Measurements from ENCODE around the gene DSN1. TPM values are rescaled to one million over a fixed set of nuclear protein-coding genes. Genes with fewer than 3 reads are reported as not detected.

The DSN1 gene
- total RNA-seq, 1 donor from 2014 or later, result 4.7 TPM

DNA sequence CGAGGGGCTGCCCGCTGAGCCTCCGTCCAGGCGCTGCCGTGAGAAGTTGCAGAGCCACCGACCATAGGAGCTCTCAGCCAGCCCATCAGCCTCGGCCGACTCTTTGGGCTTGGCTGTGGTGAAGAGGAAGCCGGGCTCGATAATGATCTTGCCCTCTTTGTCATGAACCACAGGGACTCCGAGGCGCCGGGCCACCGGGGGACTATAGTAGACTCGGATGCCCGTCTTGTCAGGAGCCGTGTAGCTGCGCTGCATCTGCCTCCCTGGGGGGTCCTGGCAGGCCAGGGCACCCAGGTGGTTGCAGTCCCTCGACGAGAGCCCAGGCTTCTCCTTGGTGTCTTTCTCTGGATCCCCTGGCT lies 20.5 kb upstream of the DSN1 start:
- H3K4me3 ChIP-seq, result no peak overlapping the region
- TF ChIP-seq POLR2AphosphoS5 (IDR thresholded peaks at IDR 0.05; ENCODE audit: insufficient read depth in 1 of 2, low read depth in 1 of 2) (no peak), POLR2A (IDR thresholded peaks at IDR 0.05) (no peak)
- TF ChIP-seq, protein P1, sequence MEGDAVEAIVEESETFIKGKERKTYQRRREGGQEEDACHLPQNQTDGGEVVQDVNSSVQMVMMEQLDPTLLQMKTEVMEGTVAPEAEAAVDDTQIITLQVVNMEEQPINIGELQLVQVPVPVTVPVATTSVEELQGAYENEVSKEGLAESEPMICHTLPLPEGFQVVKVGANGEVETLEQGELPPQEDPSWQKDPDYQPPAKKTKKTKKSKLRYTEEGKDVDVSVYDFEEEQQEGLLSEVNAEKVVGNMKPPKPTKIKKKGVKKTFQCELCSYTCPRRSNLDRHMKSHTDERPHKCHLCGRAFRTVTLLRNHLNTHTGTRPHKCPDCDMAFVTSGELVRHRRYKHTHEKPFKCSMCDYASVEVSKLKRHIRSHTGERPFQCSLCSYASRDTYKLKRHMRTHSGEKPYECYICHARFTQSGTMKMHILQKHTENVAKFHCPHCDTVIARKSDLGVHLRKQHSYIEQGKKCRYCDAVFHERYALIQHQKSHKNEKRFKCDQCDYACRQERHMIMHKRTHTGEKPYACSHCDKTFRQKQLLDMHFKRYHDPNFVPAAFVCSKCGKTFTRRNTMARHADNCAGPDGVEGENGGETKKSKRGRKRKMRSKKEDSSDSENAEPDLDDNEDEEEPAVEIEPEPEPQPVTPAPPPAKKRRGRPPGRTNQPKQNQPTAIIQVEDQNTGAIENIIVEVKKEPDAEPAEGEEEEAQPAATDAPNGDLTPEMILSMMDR (IDR thresholded peaks at IDR 0.05), result no peak
- H3K27me3 ChIP-seq, result no peaks in the 10 kb centered on the region
- no peak overlapping the region for H3K27ac ChIP-seq
- H3K36me3 ChIP-seq, result peaks cover 0 to 59% of the 10 kb centered on the region in 2 donors
- H3K4me1 ChIP-seq, result peaks cover 7% of the 10 kb centered on the region
- no peaks in the 10 kb centered on the region for H3K9me3 ChIP-seq
- DNase-seq (ENCODE audit: extremely low spot score in 2 of 2), result no peak
- intact Hi-C loops (cut with DNase I), result no loop called here

GRCh38 chr20:36793294-36794115 lies 19.9 kb upstream of the DSN1 start:
- Histone ChIP-seq H3K4me1 (peaks cover 7% of the 10 kb centered on the region), H3K27ac (no peak overlapping the region), H3K27me3 (no peaks in the 10 kb centered on the region), H3K4me3 (no peak overlapping the region), H3K36me3 (peaks cover 0 to 56% of the 10 kb centered on the region in 2 donors), H3K9me3 (no peaks in the 10 kb centered on the region)
- intact Hi-C loops (cut with DNase I), result no loop called here
- TF ChIP-seq POLR2AphosphoS5 (IDR thresholded peaks at IDR 0.05; ENCODE audit: insufficient read depth in 1 of 2, low read depth in 1 of 2) (no peak), POLR2A (IDR thresholded peaks at IDR 0.05) (no peak)
- TF ChIP-seq, protein P1 (IDR thresholded peaks at IDR 0.05), result no peak
- DNase-seq (ENCODE audit: extremely low spot score in 2 of 2), result no peak

DNA sequence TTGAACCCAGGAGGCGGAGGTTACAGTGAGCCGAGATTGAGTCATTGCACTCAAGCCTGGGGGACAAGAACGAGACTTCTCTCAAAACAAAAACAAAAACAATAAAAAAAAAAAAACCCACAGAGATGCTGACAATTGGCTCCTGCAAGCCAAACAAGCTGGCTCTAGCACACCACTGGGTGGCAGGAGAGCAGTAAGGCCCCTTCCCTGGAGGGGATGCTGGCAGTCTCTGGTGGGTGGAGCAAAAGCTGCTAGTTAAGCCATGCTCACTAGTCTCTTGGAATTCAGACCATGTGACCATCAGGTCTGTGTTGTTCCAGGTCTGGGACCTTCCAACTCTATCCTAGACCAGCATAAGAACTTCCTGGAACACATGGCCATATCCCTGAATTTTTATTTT lies 18.9 kb upstream of the DSN1 start:
- H3K4me1 ChIP-seq, result peaks cover 7% of the 10 kb centered on the region
- H3K36me3 ChIP-seq, result peaks cover 0 to 53% of the 10 kb centered on the region in 2 donors
- no peaks in the 10 kb centered on the region for H3K9me3 ChIP-seq
- DNase-seq (ENCODE audit: extremely low spot score in 2 of 2), result no peak
- intact Hi-C loops (cut with DNase I), result no loop called here
- no peak overlapping the region for H3K4me3 ChIP-seq
- TF ChIP-seq POLR2A (IDR thresholded peaks at IDR 0.05) (no peak), POLR2AphosphoS5 (IDR thresholded peaks at IDR 0.05; ENCODE audit: insufficient read depth in 1 of 2, low read depth in 1 of 2) (no peak)
- TF ChIP-seq, protein P1 (IDR thresholded peaks at IDR 0.05), result no peak
- H3K27me3 ChIP-seq, result no peaks in the 10 kb centered on the region
- no peak overlapping the region for H3K27ac ChIP-seq

GRCh38 chr20:36791862-36792261 lies 18.3 kb upstream of the DSN1 start:
- H3K4me3 ChIP-seq, result no peak overlapping the region
- H3K27me3 ChIP-seq, result no peaks in the 10 kb centered on the region
- peaks cover 7% of the 10 kb centered on the region for H3K4me1 ChIP-seq
- no peak for TF ChIP-seq POLR2AphosphoS5 (IDR thresholded peaks at IDR 0.05; ENCODE audit: insufficient read depth in 1 of 2, low read depth in 1 of 2)
- TF ChIP-seq POLR2A (IDR thresholded peaks at IDR 0.05), result no peak
- TF ChIP-seq, protein P1 (IDR thresholded peaks at IDR 0.05), result no peak
- no peak for DNase-seq (ENCODE audit: extremely low spot score in 2 of 2)
- intact Hi-C loops (cut with DNase I), result no loop called here
- no peaks in the 10 kb centered on the region for H3K9me3 ChIP-seq
- peaks cover 0 to 47% of the 10 kb centered on the region in 2 donors for H3K36me3 ChIP-seq
- no peak overlapping the region for H3K27ac ChIP-seq

- peaks cover 4 to 29% of the 10 kb centered on the region in 2 donors for H3K36me3 ChIP-seq
- TF ChIP-seq, protein P1 (IDR thresholded peaks at IDR 0.05), result no peak
- TF ChIP-seq POLR2A (IDR thresholded peaks at IDR 0.05), result no peak
- no peak for TF ChIP-seq POLR2AphosphoS5 (IDR thresholded peaks at IDR 0.05; ENCODE audit: insufficient read depth in 1 of 2, low read depth in 1 of 2)
- intact Hi-C loops (cut with DNase I), result no loop called here
- H3K27me3 ChIP-seq, result no peaks in the 10 kb centered on the region
- H3K9me3 ChIP-seq, result no peaks in the 10 kb centered on the region
- DNase-seq (ENCODE audit: extremely low spot score in 2 of 2), result no peak
- H3K4me3 ChIP-seq, result no peak overlapping the region
- H3K27ac ChIP-seq, result no peak overlapping the region
- H3K4me1 ChIP-seq, result no peaks in the 10 kb centered on the region
These were observed 13.1 kb upstream of the DSN1 start for GRCh38 chr20:36786663-36787062.

Measured in vagina (tissue), 2 donors.